Fibroblast of villous mesenchyme (primary cell): Measurements from ENCODE around the gene RAMP3. TPM values are rescaled to one million over a fixed set of nuclear protein-coding genes. Genes with fewer than 3 reads are reported as not detected.
"Not testable (repeated sequence)": the region's sequence is repeated elsewhere in the genome, so short reads cannot be mapped to it uniquely, and the experiment has no call there.

Experiments used
- DNase-seq: peaks from one replicate; pipeline ENCODE4 v3.0.0-alpha.2; 2010; ENCODE audit warnings: low read depth
- H3K4me3 ChIP-seq: 2 replicates; pipeline ENCODE4 v1.5.1; 2011; ENCODE audit warnings: low read depth, mild to moderate bottlenecking, low read length
- total RNA-seq: library from RNA; depleted of rRNA; stranded (reverse); fragments of >200 nt; gene quantifications from 2 replicates; pipeline ENCODE4 v1.2.3, GENCODE V29; 2012
- TF ChIP-seq, protein P1 (sequence below): IDR thresholded peaks from 2 replicates; pipeline ENCODE4 v1.5.1; 2012; ENCODE audit warnings: low read depth, mild to moderate bottlenecking, low read length; ENCODE audit not compliant: insufficient read depth

Gene RAMP3
- total RNA-seq, 1 donor, result not detected

DNA sequence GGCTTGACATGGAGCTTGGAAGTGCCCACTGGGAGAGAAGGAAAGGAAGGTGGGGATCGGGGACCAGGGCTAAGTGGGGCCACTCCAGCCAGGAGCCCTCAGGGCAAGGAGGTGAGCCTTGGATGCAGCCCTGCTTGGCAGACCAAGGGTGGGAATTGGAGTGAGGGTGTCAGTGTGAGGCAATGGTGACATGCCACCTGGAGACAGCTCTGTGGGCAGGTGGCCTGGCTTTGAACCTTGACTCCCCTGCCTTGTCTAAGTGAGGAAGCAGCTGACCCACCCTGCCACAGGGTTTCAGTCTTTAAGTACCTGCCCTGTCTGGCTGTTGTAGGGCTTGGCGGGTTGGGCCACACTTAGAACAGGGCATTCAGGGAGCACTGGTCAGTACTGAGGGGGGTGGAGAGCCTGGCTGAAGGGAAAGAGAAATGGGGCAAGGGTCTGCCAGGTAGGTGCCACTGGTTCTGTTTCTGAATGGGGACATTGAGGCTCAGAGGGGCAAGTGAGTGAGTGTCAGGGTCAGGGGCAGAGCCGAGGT lies 4.8 kb downstream of the RAMP3 start:
- no peak for DNase-seq
- TF ChIP-seq, protein P1, sequence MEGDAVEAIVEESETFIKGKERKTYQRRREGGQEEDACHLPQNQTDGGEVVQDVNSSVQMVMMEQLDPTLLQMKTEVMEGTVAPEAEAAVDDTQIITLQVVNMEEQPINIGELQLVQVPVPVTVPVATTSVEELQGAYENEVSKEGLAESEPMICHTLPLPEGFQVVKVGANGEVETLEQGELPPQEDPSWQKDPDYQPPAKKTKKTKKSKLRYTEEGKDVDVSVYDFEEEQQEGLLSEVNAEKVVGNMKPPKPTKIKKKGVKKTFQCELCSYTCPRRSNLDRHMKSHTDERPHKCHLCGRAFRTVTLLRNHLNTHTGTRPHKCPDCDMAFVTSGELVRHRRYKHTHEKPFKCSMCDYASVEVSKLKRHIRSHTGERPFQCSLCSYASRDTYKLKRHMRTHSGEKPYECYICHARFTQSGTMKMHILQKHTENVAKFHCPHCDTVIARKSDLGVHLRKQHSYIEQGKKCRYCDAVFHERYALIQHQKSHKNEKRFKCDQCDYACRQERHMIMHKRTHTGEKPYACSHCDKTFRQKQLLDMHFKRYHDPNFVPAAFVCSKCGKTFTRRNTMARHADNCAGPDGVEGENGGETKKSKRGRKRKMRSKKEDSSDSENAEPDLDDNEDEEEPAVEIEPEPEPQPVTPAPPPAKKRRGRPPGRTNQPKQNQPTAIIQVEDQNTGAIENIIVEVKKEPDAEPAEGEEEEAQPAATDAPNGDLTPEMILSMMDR, result no peak

DNA sequence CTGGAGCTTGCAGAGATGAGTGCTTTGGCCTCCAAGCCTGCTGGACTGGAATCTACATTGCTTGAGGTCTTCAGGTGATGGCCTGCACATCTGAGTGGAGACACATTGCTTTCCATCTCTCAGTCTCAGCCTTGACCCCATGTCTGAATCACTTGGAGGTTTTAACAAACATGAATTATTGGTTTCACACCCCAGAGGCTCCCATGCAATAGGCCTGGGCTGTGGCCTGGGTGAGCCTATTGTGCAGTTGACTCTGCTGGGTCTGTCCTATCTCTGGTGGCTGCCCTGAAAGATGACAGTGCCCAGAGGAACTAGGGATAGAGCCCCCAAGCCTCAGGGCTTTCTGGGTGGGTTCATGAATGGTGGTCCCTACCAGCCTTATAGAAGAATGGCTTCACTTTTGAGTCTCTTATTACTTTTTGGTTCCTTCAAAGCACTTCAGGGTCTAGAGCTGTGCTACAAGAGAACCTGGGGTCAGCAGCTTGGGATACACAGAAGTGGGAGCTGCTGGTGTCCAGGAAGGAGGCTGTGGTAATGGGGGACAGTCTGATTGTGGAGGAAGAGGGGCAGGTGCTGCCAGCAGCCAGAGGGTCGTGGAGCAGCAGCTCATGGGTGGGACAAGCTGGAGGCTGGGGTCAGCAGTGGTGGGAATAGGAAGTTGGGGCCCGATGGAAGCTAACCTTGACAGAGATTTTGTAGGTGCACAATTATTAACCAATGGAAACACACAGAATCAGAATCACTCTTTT lies 5.5 kb downstream of the RAMP3 start:
- H3K4me3 ChIP-seq, result no peak overlapping the region
- TF ChIP-seq, protein P1, result no peak
- no peak for DNase-seq

More for the DNA sequence above, 4.8 kb downstream of the RAMP3 start:
- H3K4me3 ChIP-seq, result no peak overlapping the region

DNA sequence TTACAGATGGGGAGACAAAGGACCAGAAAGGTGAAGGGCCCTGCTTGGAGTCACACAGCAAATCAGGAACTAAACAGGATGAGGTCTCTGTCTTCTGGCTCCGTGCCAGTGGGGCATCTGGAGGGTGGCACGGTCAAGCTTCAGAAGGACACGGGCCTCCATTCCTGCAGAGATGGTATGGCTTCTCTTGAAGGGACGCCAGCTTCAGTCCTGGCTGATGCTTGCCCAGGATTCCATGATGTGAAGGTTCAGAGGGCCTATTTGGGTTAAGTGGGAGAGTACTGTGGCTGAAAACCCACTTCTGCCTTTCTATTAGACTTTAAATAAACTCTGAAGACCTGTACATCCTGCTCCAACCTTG lies 6.1 kb downstream of the RAMP3 start:
- DNase-seq, result no peak
- H3K4me3 ChIP-seq, result no peak overlapping the region
- TF ChIP-seq, protein P1, result no peak

DNA sequence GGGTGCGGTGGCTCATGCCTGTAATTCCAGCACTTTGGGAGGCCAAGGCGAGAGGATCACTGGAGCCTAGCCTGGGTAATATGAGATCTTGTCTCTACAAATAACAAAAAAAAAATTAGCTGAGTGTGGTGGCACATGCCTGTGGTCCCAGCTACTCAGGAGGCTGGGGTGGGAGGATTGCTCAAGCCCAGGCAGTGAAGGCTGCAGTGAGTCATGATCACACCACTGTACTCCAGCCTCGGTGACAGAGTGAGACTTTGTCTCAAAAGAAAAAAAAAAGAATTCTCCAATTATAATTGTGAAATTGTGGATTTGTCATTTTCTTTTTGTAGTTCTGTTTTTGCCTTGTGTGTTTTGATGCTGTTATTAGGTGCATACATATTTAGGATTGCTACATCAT lies 6.7 kb downstream of the RAMP3 start:
- not testable (repeated sequence) for DNase-seq

DNA sequence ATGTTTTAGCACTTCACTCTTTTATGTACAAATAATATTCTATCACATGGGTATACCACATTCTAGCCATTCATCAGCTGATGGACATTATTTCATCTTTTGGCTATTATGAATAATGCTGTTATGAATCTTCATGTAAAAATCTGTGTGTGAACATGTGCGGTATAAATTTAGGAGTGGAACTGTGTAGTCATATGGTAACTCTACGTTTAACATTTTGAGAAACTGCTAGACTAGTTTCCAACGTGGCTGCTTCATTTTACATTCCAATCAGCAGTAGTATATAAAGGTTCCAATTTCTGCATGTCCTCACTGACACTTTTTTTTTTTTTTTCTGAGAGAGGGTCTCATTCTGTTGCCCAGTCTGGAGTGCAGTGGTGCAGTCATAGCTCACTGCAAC lies 8.3 kb downstream of the RAMP3 start:
- no peak for DNase-seq
- H3K4me3 ChIP-seq, result no peak overlapping the region
- TF ChIP-seq, protein P1, result no peak

More for the DNA sequence above, 6.7 kb downstream of the RAMP3 start:
- not testable (repeated sequence) for H3K4me3 ChIP-seq

DNA sequence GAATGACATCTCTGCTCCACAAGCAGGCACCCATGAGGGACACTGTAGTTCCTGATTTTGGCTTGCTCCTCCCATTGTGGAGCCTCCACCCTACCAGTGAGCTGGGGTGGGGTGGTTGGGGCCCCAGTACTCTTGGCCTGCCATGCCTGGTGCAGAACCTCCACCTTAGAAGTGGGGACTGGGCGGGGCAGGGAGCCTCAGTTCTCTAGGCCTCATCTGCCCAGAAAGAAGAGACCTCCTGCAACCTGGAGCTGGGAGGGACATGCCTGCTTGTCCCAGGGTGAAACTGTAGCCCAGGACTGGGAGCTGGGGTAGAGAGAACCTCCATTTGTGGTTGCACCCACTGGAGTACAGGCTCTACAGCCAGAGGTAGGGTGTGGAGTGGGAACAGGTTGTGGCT lies 14.4 kb downstream of the RAMP3 start:
- H3K4me3 ChIP-seq, result no peak overlapping the region
- DNase-seq, result no peak
- TF ChIP-seq, protein P1, result no peak

DNA sequence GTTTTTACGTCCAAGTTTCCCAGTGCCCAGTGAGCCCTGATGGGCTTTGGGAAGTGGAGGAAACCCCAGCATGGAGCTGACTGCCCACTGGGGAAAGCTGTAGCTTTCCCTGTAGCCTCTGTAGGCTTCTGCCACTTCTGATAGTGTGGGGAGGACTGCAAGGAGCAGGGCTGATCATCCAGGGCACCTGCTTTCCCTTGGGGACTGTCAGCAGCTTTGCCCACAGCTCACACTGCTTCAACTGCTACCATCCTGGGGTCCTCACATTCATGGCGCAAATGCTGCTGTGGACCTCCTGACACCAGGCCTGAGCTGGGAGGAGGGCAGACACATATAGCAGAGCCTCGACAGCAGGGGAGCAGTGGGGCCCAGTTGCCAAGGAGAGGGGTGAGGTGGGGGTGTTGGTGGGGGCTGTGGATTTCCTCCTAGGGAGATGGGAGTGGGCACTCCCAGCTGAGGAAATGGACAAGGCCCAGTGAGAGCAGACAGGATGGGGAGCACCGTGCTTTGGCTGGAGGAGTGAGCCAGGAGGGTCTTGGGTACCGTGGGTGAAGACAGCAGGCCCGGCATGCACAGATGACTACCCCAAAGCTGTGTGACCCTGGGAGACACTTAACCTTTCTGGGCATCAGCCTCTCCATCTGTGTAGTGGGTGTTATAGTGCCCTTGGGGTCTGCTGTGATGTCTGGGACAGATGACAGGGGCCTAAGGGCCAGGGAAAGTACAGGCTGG lies 16.2 kb downstream of the RAMP3 start:
- H3K4me3 ChIP-seq, result no peak overlapping the region
- DNase-seq, result no peak
- TF ChIP-seq, protein P1, result no peak
